Mucosa of descending colon (tissue), 3 donors: ENCODE measurements around the gene AGAP3. TPM values are rescaled to one million over a fixed set of nuclear protein-coding genes. Genes with fewer than 3 reads are reported as not detected.

ENCODE experiments used
- ATAC-seq: fragments of 200-7000 bp; cut with Tn5 transposase; one replicate; pipeline ENCODE4 v1.9.1; 2020; ENCODE audit warnings: mild to moderate bottlenecking, moderate library complexity
- DNase-seq, 3 donors: peaks; one replicate each; pipeline ENCODE4 v3.0.0-alpha.2; 2020
- H3K36me3 ChIP-seq: fragments of 200-600 bp; one replicate; pipeline ENCODE4 v1.8.0; 2021; ENCODE audit warnings: low read depth, mild to moderate bottlenecking
- H3K4me1 ChIP-seq: fragments of 200-600 bp; one replicate; pipeline ENCODE4 v1.8.0; 2021; ENCODE audit warnings: low read depth, mild to moderate bottlenecking
- H3K4me3 ChIP-seq: fragments of 200-600 bp; one replicate; pipeline ENCODE4 v1.8.0; 2021; ENCODE audit warnings: mild to moderate bottlenecking
- H3K9me3 ChIP-seq: fragments of 200-600 bp; one replicate; pipeline ENCODE4 v1.8.0; 2021; ENCODE audit warnings: mild to moderate bottlenecking
- intact Hi-C, 2 donors: fragments of 100-400 bp; cut with DNase I in 1 of 2; cut with micrococcal nuclease in 1 of 2; formaldehyde crosslinking; loops; one replicate each; pipeline versions ENCODE4 v1.11.0 to v1.11.1; 2022; cut with DNase I, micrococcal nuclease
- total RNA-seq, 3 donors: library from RNA; stranded (reverse); fragmentation: NEBNext Ultra II Directional in 2 of 3; extraction: Animal tissue kit (Norgen Biotek cat#: 25700) in 2 of 3; gene quantifications; one replicate each; pipeline versions ENCODE4 v1.2.1 to v1.2.4, GENCODE V29; 2021 to 2023
- TF ChIP-seq, protein P1 (sequence below): fragments of 200-600 bp; IDR thresholded peaks from one replicate; pipeline ENCODE4 v1.8.0; 2022; ENCODE audit warnings: antibody characterized with exemption, mild to moderate bottlenecking
- donor health status: DM: no; HTN: no; CAD: no; lungs with moderate emphysema.
- donor health status: DM: no; HTN: no; CAD: no.
- donor health status: DM: no; HTN: yes; CAD: no.

The AGAP3 gene
- total RNA-seq, 3 donors from 2014 or later = 39.7 to 116 (median 50.6) TPM

DNA sequence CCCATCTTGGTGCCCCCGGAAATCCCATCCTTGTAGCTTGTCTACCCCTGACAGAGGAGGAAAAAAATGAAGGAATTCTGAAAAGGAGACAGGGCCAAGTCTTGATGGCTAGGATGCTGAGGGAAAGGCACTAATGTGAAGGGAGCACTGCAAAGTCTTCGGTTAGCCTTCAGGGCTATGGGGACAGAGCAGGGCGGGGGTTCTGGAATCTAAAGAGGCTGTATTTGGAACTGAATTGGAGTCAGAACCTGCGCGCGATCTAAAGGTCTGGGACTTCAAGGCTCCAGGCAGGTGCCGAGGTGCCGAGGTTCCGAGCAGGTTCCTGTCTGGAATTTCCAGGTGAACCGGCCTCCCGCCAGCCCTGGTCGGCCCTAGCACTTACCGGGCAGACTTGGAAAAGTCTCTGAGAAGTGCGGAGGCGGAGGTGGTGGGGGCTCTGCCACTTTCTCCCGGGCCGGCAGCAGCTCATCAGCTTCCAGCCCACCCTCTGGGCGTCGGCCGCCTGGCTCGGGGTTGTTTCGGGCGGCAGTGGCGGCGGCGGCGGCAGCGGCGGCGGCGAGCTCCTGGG is 80.4 kb downstream of the AGAP3 start:
- intact Hi-C loops = loop anchor here in 1 of 2 donors (5.0 kb wide), 1 partner anchor 39 kb away; no protein-coding TSS in a partner anchor
- no peak for ATAC-seq
- Histone ChIP-seq H3K36me3 (no peaks in the 10 kb centered on the region), H3K9me3 (no peaks in the 10 kb centered on the region), H3K4me1 (peaks cover 17% of the 10 kb centered on the region), H3K4me3 (no peak overlapping the region)
- TF ChIP-seq, protein P1, sequence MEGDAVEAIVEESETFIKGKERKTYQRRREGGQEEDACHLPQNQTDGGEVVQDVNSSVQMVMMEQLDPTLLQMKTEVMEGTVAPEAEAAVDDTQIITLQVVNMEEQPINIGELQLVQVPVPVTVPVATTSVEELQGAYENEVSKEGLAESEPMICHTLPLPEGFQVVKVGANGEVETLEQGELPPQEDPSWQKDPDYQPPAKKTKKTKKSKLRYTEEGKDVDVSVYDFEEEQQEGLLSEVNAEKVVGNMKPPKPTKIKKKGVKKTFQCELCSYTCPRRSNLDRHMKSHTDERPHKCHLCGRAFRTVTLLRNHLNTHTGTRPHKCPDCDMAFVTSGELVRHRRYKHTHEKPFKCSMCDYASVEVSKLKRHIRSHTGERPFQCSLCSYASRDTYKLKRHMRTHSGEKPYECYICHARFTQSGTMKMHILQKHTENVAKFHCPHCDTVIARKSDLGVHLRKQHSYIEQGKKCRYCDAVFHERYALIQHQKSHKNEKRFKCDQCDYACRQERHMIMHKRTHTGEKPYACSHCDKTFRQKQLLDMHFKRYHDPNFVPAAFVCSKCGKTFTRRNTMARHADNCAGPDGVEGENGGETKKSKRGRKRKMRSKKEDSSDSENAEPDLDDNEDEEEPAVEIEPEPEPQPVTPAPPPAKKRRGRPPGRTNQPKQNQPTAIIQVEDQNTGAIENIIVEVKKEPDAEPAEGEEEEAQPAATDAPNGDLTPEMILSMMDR = no peak
- DNase-seq = no peak

DNA sequence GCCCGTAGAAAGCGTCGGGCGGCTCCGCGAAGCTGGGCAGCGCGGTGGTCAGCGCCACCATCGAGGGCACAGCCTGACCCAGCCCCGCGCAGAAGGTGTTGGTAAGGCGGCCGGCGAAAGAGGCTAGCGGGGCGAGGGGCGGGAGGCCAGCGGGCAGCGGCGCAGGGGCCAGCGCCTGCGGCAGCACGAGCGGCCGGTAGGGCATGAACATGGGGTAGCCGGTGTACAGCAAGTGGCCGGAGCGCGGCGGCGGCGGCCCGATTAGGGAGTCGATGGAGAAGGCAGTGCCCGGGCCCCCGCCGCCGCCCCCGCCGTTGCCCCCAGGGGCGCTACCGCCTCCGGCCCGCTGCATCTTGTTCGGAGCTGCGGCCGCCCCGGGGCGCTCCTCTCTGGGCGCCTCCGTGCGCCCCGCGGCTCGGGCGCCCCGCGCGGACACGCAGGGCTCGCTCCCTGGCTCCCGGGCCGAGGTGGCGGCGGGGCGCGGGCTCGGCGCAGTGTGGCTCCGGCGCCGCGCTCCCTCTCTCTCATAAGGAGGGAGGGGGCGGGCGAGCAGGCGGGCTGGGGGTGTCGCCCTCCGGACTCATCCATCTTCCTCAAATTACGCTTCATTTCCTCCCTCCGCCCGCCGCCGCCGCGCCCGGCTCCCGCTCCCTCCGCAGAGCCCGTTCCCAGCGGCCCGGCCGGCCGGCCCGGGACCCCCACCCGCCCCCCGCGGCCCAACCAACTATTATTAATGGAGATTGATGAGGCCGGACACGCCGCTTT is 81.1 kb downstream of the AGAP3 start, which contains the start of gene GBX1:
Gene GBX1 (minus strand): TSS at position 498 of the 765 bp plus-strand sequence. CDS start 146 bp downstream, at position 352.
- ATAC-seq (peak; percentile 54), DNase-seq (no peak)
- no peaks in the 10 kb centered on the region for H3K36me3 ChIP-seq
- H3K4me3 ChIP-seq = no peak within 1 kb of the TSS
- intact Hi-C loops = loop anchor here in 1 of 2 donors (5.0 kb wide), 1 partner anchor 40 kb away; no protein-coding TSS in a partner anchor
- TF ChIP-seq, protein P1 = no peak
- no peaks in the 10 kb centered on the region for H3K9me3 ChIP-seq
- H3K4me1 ChIP-seq = peaks cover 17% of the 10 kb centered on the region

DNA sequence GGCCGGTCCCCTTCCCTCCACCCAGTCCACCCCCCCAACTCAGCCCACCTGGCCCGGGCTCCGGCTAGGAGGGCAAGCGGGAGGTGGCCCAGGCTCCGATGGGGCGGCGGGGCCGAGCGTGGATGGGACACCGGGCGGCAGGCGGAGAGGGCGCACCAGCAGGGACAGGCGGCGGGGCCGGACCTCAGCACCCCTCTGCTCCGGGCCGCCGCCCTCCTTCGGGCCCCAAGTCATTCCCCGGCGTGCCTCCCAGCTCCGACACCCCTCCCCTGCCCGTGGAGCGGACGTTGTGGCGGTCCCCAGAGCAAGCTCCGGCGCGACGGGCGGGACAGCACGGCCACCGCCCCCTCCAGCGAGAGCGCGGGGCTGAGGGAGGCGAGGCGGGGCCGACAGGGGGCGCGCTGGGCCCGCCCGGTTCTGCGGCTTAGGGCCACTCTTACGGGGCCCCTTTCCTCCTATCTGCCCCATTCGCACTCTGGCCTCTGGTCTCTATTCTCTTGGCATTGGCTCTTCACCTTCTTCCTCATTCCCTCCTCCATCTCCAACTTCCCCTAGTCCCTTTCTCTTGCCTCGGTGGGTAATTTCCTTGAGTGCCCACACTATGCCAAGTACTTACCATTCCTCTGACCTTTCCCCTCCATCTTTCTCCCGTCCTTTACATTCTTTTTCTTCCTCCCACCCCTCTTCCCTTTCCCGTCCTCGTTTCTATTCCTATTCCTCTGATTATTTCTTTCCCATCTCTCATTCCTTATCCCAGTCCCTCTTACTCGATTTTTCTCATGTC is 81.9 kb downstream of the AGAP3 start:
- H3K4me3 ChIP-seq = no peak overlapping the region
- H3K4me1 ChIP-seq = peaks cover 17% of the 10 kb centered on the region
- H3K36me3 ChIP-seq = no peaks in the 10 kb centered on the region
- ATAC-seq (peak; percentile 74), DNase-seq (peak in 2 of 3 donors; percentile 61 to 66)
- intact Hi-C loops = loop anchor here in 1 of 2 donors (5.0 kb wide), 1 partner anchor 41 kb away; no protein-coding TSS in a partner anchor
- H3K9me3 ChIP-seq = no peaks in the 10 kb centered on the region
- TF ChIP-seq, protein P1 = peak; percentile 61

DNA sequence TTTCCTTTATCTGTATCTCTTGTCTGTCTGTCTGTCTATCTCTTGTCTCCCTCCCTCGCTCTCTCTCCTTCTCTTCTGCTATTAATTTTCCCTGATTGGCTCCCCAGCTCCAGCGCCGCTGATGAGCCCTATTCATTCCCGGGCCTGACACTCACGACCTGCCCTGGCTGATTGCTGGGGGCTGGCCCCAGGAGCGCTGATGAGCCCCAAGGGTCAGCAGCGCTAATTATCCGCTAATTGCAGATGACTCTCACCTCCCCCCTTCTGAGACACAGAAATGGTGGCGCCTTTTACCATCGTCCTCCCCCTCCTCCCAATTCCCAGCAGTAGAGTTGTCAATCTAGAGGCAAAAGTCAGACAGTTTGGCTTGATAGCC is 82.5 kb downstream of the AGAP3 start:
- TF ChIP-seq, protein P1 = no peak
- DNase-seq = no peak
- Histone ChIP-seq H3K4me1 (peaks cover 17% of the 10 kb centered on the region), H3K4me3 (no peak overlapping the region), H3K36me3 (no peaks in the 10 kb centered on the region), H3K9me3 (no peaks in the 10 kb centered on the region)
- ATAC-seq = no peak
- intact Hi-C loops = loop anchor here in 1 of 2 donors (5.0 kb wide), 1 partner anchor 41 kb away; no protein-coding TSS in a partner anchor
